ENCODE results near the gene DIS3L2. TPM values are rescaled to one million over a fixed set of nuclear protein-coding genes. Genes with fewer than 3 reads are reported as not detected.
"Not testable (repeated sequence)": the region's sequence is repeated elsewhere in the genome, so short reads cannot be mapped to it uniquely, and the experiment has no call there.

The DIS3L2 gene
- total RNA-seq, 1 donor from 2014 or later = 18.6 TPM

DNA sequence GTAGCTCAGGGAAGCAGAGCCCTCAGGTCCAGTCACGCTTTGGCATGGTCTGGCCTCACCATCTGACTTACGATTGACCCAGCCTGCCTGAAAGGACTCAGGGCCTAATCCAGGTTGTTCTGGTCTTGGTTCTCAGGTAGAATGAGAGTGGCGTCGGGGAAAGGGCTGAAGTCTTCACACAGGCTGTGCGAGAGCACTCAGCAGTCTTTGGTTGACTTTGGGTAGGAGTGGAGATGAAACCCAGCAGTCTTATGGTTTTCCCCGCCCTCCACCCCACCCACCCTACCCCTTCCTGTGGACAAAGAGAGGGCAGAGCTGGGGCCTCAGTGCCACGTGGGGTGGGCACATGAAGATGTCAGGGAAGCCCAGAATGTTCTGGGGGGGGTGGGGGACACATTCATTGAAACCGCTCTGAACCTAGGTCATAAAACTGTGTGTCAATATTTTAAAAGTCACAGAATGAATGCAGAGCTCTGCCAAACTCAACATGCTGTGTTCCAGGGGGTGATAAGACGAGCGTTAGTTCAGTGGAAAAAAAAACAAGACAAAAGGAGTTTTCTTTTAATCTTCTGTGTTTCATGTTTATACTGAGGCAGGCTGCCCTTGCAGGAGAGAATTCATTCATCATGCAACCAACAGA lies 358.4 kb downstream of the DIS3L2 start:
- intact Hi-C loops (cut with DNase I) = no loop called here
- DNase-seq (ENCODE audit: low spot score) = no peak

DNA sequence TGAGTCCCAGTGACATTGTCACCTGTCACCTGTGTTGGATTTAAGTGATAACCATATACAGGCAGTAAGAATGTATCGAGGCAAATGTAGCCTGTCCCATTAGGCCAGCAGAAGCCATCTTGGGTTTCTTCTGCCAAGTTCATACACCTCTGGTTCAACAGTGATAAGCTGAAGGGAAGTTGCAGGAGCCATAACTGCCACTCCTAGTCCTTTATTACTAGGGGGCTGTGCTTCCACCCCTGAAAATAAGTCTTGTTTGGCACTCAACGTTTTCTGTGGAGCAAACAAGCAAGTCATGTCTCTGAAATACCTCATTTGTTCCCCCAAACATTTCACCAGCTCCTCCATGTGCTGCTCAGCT lies 358.9 kb downstream of the DIS3L2 start:
- DNase-seq (ENCODE audit: low spot score) = no peak
- intact Hi-C loops (cut with DNase I) = no loop called here

DNA sequence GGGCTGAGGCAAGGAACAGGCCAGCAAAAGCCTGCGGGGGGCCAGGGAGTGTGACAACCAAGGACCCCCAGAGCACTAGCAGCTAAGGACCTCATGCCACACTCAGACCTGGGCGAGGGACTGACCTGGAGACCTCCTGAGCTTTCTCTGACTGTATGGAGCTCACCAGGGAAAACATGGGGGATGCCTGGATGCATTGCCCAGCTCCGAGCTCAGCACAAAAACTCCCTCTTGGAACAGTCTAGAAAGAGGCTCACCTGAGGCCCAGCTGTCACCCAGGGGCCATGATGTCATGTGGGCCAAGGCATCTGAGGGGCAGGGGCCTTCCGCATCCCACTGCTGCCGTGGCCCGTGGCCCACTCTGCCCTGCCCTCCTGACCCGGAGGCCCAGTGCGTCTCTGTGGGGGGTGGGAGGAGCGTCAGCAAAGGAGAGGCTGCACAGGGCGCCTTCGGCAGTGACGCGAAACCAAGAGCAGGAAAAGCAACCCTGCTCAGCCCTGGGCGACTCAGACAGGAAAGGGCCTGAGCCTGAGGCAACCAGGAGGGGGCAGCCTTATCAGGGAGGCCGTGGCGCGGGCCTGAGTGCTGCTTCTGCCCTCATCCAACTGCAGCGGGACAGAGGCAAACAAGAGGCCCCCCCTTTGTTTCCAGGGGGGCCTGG lies 359.8 kb downstream of the DIS3L2 start:
- intact Hi-C loops (cut with DNase I) = no loop called here
- DNase-seq (ENCODE audit: low spot score) = peak; percentile 71

DNA sequence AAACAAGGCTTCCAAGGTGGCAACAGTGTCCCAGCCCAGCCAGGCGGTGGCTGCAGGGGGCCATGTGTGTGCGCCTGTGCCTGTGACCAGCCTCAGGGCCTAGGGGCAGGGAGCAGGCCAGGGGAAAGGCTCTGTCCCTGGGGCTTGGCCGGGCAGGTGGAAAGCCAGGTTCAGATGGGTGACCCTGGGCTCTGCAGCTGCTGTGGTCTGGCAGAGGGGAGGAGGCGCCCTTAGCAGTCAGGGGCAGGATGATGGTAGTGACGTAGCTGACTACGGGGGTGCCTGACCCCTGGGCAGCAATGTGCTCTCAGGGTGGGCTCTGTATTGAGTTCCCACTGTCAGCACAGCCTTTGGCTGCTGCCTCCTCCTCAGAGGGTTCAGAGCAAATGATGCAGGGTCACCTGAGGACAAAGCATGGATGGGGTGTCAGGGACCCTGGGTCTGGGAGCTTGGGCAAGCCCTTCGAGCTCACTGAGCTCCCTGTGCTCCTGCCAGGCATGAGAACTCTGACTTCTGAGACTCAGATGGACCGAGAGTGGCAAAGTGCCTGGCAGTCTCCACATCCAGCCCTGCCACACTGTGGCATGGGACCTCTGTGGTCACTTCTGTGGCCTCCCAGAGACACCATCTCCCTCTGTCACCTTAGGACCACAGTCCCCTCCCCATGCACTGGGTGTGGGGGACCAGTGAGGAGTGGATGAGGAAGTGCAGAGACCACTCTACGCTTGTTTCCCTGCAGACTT lies 360.5 kb downstream of the DIS3L2 start:
- DNase-seq (ENCODE audit: low spot score) = peak; percentile 60
- intact Hi-C loops (cut with DNase I) = no loop called here

DNA sequence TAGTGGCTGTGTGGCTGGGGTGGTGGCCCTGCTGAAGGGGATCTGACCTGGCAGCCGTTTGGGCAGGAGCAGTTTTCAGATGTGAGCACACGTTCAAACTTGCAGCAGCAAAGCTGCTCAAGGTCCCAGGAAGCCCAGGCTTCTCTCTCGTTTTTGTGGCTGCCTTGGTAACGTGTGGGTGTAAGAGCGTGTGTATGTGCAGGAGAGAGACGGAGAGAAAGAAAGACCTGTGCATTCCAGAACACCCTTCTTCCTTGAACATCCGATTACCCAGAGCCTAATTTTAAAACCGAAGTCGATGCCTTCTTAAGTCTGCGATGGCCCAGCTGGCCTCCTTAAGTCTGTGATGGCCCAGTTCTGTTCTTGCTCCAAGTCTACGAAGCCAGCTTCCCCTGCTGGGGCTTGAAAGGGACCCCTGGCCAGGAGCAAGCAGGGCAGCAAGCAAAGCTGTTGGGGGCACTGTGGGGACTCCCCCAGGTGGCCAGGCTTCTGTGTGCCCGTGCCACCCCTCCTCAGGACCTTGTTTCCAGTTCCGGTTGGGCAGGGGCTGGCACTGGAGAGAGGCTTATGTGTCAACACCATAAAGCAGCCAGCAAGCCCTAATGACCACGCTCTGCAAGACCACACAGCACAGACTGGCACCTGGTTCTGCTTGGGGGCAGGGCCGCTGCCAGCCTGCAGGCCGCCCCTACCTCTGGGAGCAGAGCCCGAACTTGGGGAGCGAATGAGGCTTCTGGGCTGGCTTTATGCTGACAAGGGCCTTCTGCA lies 361.2 kb downstream of the DIS3L2 start:
- peak; percentile 64 for DNase-seq (ENCODE audit: low spot score)
- intact Hi-C loops (cut with DNase I) = no loop called here

DNA sequence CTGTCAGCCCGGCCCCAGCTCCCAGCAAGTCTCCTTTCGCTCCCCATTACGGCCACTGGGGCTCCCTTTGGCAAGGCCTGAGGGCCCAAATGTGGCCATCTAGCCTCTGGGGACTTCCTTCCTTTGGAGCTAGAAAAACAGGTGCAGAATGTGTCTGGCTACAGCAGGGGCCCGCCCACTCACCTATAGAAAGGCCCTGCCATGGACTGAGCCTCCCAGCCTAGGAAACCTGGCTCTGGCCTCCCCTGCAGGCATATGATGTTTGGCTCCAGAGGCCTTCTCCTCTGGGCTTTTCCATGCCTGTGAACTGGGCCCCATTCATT lies 361.8 kb downstream of the DIS3L2 start:
- intact Hi-C loops (cut with DNase I) = no loop called here
- peak; percentile 63 for DNase-seq (ENCODE audit: low spot score)

DNA sequence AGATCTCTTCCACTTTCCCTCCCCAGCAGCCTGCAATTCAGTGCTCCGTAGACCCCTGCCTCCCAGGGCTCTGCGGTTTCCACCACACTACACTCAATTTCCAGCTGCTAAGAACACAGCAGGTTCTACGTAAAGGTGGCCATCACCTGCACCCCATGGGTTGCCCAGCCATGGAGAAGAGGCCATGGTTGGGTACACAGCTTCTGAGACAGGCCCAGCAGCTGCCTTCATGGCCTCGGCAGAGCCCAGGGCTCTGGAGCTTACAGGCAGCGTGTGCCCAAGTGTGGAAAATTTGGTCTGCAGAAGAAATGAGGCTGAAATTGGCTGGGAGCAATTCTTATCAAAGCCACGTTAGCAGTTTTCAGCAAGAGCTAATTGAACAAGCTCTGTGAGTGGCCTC lies 362.5 kb downstream of the DIS3L2 start:
- DNase-seq (ENCODE audit: low spot score) = peak; percentile 51
- intact Hi-C loops (cut with DNase I) = not testable (repeated sequence)

DNA sequence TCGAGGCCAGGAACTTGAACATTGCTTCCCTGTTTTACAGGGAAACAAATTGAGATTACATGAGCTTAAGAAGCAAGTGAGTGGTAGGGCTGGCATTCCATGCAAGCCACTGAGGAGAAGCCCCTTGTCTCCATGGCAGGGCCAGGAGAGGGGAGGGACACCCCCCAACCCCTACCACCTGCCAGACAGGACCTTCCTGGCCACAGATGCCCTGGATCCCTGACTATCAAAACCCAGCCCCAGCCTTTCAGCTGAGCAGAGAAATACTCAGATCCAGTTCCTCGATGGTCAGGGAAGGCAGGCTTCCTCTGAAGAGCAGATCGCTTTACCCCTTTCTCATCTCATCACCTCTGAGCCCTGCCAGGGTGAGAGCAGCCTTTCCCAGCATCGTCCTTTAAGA lies 363.3 kb downstream of the DIS3L2 start:
- intact Hi-C loops (cut with DNase I) = loop anchor here (5.0 kb wide), 1 partner anchor 397 kb away; the partner anchor contains the start of gene NPPC
- no peak for DNase-seq (ENCODE audit: low spot score)

DNA sequence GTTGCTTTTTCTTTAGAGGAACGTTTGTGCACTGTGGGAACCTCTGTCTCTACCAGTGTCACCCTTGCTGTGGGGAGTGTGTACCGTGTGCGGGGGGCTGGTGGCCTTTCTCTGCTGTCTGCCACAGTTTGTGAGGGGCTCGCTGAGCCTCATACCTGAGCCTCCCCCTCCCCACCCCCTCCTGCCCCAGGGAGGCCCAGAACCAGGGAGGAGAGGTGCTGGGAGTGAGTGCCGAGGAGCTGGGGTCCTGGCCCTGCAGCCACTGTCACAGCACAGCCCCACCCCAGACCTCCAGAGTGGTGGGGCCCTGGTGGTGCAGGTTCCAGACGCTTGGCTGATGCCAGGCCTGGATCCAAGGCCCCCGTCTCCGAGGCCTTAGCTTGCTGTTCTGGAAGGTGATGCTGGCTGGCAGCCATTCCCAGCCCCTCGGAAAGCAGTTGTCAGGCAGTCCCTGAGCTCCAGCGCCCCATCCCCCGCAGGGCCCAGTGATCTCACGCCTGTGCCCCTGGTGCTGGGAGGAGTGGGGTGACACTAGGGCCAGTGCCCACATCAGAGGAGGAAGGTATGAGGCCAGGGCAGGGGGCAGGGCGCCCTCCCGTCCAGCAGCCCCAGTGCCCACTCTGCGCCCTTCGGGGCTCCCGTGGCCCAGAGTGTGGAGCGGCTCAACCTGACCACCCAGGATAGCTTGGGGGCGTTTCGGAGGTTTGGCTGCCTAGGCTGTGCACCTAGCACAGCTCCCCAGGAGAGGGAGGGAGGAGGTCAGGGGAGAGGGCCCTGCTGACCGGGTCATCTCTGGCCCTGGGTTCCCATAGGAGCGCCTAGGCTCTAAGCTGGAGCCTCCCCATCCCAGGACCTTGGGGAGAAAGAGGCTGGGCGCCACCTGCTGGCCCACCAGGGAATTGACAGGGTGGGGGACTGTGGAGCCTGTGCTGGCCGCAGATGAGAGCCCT lies 364.1 kb downstream of the DIS3L2 start:
- DNase-seq (ENCODE audit: low spot score) = peak; percentile 89
- intact Hi-C loops (cut with DNase I) = loop anchor here (5.0 kb wide), 1 partner anchor 398 kb away; the partner anchor contains the start of gene NPPC

DNA sequence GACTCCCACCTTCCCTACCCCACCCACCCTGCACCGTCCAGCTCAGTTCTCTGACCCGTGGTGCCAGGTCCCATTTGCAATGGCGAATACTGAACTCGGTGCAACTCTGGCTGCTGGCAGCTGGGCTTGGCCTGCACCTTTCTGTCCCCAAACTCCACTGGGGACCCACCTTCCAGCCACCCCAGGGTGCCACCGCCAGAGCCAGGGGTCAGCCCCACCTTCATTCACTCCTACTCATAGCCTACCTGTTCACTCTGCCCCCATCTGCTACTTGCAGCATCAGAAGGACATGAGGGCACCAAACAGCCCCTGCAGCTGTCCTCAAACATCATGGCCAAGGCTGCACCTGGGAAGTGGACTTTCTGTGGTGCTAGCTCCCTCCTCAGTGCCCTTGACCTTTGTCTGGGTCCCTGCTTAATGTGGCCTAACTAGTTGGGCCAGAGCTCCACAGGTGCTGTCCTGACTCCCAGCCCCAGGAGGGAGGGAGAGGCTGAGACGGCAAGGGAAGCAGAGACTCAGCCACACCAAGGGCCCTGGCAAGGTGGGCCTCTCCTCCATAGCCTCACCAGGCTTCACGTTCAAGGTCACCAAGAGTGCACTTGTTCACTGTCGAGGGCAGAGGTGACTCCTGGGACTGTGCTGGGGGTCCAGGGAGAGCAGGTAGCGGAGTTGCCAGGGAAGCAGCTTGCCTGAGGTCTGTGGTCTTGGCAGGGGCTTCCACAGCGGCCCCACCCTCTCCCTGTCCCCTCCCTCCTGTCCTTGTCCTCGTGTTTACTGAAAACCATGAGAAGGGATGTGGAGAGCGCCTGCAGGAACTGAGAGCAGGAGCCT lies 365.0 kb downstream of the DIS3L2 start:
- DNase-seq (ENCODE audit: low spot score) = peak; percentile 27
- intact Hi-C loops (cut with DNase I) = loop anchor here (1.0 to 5.0 kb wide), 2 partner anchors 399 to 420 kb away; partner anchors contain the start of gene NPPC

DNA sequence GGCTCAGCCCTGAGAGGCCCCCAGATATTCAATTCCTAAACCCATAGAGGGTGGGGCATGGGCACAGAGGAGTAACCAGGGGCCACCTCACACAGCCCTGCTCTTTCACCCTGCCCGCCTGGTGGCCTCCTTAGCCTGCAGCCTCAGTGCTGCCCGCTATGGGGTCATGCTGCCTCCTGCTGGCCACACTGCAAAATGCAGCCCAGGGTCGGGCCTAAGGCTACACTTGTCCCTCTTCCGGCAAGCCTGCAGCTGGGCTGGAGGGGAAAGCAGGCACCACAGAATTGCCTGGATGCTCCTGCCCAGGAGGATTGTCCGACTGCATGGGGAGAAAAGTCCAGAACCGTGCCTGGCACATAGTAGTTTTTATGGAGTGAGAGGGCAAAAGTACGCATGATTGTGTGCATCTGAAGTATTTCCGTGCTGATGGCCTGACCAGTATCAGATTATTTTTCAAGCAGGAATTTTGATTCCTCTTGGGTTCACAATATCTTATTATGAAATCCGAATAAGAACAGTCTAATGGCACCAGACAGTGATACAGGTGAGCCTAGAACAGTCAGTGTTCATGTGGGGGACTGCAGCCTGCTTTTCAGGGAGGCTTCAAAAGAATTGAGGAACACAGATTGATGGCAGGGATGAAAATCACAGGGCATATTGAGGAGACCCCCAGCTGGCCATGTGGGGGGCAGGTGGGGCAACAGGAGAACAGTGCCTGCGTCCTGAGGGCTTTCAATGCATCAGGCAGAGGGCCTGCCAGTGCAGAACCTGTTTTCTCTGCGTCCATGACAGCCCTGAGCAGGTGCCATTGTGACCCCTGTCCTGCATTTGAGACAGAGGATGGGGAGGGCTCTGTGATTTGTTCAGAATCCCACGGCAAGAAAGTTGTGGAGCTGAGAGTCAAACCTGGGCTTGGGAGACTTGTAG lies 365.9 kb downstream of the DIS3L2 start:
- intact Hi-C loops (cut with DNase I) = loop anchor here (1.0 to 5.0 kb wide), 2 partner anchors 400 to 421 kb away; partner anchors contain the start of gene NPPC
- peak; percentile 87 for DNase-seq (ENCODE audit: low spot score)

DNA sequence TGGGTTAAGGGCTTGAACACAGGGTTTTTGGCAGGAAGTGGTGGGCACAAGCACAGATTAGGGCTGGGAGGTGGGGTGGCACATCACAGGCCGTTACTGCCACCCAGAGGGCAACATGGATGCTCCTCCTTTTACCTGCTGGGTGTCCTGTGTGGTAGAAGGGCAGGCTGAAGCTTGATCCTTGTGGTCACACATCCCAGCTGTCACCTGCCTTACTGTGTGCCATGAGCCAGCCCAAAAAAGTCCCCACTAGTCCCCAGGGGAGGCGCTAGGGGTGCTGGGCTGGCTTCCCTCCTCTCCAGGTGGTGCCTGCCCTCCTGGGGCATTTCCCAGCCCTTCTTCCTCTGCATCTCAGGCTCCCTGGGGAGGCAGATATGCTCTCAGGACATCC lies 366.5 kb downstream of the DIS3L2 start:
- intact Hi-C loops (cut with DNase I) = loop anchor here (5.0 kb wide), 1 partner anchor 401 kb away; the partner anchor contains the start of gene NPPC
- peak; percentile 58 for DNase-seq (ENCODE audit: low spot score)

DNA sequence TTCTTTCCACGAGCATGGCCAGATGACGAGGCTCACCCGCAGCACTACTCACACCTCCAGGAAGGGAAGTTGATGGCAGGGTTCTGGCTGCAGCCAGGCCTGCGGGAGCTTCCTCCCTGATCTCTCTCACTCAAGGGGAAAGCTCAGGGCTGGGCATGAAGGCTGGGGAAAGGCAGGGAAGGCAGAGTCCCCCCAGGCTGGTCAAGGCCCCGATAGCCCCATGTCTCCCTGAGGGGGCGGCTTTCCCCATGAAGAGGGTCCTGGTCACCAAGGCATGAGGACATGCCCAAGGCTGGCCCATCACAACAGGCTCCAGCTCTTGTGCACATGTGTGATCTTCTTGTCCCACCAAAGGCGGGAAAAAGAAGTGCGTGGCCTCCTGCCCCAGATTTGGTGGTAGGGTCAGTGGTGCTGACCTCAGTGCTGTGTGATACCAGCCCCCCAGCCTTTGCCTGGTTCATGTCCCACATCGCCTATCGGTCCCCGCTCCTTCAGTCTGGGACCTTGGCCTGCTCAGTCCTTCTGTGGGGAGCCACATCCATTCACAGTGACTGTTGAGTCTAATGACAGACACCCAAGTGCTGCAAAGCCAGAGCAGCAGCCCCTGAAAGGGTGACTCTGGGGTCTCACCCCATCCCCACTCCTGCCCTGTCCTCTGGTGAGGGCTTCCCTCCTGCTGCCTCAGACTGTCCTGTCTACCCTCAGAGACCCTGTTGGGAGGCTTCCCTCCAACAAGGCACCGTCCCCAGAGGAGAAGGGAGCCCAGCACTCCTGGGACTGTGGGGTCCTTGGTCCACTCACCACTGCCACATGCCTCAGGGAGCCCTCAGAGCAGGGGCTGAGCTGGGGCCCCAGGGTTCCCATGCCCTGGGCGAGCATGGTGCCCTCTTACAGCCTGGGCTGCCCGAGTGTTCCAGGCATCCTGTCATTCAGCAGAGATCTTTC lies 367.3 kb downstream of the DIS3L2 start:
- DNase-seq (ENCODE audit: low spot score) = no peak
- intact Hi-C loops (cut with DNase I) = loop anchor here (5.0 kb wide), 1 partner anchor 401 kb away; the partner anchor contains the start of gene NPPC

DNA sequence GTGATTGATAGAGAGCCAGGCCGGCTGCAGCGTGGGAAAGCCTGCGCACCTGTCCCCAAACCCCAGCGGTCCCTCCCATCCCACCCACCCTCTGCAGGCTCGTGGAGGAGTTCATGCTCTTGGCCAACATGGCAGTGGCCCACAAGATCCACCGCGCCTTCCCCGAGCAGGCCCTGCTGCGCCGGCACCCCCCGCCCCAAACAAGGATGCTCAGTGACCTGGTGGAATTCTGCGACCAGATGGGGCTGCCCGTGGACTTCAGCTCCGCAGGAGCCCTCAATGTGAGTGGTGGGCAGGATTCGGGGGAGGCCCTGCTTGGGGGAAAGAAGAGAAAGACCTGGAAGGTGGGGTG lies 368.2 kb downstream of the DIS3L2 start:
- no peak for DNase-seq (ENCODE audit: low spot score)
- intact Hi-C loops (cut with DNase I) = loop anchor here (5.0 kb wide), 1 partner anchor 402 kb away; the partner anchor contains the start of gene NPPC

DNA sequence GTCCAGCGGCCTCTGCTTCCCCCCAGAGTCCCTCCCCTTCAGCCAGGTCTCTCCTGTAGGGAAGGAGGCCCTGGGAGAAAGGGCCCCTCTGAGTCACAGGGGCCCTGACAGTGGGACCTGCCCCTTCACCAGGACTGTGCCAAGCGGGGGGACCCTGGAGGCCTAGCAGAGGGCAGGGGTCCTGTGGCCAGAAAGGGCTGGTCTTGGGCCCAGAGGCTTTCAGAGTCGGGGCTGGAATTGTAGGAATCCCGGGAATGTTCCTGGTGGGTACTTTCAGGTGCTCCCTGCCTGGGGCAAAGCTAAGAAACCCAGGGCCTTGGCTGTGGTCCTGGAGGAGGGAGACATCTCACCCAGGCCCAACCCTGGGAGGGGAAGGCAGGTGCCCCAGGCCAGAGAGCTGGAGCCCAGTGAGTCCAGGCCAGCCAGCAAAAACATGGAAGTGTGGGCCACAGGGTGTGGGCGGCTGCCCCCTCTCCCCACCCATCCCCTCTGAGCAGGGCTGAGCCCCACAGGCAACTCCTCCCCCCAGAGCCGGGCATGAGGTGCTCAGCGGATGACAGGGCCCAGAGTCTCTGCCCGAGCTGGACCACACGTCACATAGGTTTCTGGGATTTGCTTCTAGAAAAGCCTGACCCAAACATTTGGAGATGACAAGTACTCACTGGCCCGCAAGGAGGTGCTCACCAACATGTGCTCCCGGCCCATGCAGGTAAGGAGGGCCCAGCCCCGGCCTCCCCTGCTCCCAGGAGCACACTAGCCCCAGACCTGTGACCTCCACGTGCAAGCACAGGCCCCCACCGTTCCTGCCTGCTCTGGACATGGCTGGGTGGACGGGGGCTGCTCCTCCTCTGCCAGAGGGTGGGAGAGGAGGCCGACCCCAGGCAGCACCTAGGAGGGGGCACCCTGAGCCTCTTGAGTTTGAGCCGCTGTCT lies 368.8 kb downstream of the DIS3L2 start:
- DNase-seq (ENCODE audit: low spot score) = no peak
- intact Hi-C loops (cut with DNase I) = no loop called here

Measured in cardiac septum (tissue), 1 donor.